Ovary (tissue), 1 donor: ENCODE measurements around the gene HAPLN2.

ENCODE experiments used
- EP300 ChIP-seq: sonication (generic); formaldehyde crosslinking; IDR thresholded peaks from one replicate; pipeline ENCODE4 v1.6.1; 2017; ENCODE audit warnings: antibody characterized with exemption
- POLR2A ChIP-seq: fragments of 450-650 bp; IDR thresholded peaks from one replicate; pipeline ENCODE4 v1.6.1; 2017; ENCODE audit warnings: antibody characterized with exemption, mild to moderate bottlenecking, moderate library complexity

DNA sequence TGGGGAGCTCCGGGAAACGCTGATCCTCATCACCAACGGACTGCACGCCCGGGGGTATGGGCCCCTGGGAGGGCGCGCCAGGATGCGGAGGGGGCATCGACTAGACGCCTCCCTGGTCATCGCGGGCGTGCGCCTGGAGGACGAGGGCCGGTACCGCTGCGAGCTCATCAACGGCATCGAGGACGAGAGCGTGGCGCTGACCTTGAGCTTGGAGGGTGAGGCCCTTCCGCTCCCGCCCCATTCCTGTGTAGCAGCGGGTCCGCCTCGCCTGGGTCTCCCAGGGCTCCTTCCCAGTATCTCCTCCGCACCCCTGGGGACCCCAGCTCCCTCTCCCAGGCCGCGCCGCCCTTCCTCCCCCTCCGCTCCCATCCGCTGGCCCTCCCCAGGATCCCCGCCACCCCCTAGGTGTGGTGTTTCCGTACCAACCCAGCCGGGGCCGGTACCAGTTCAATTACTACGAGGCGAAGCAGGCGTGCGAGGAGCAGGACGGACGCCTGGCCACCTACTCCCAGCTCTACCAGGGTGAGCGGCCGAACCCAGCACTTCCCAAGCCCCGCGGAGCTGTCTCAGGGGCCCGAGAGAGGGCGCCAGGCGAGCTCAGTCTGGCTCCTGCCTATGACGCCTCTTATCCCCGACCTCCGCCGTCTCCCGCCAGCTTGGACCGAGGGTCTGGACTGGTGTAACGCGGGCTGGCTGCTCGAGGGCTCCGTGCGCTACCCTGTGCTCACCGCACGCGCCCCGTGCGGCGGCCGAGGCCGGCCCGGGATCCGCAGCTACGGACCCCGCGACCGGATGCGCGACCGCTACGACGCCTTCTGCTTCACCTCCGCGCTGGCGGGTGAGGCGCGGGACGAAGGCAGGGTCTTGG, 5.0 kb downstream of the HAPLN2 start:
- TF ChIP-seq EP300, result no peak
- TF ChIP-seq POLR2A, result no peak
